Mucosa of descending colon (tissue), 3 donors: Measurements from ENCODE around the gene BID. TPM values are rescaled to one million over a fixed set of nuclear protein-coding genes. Genes with fewer than 3 reads are reported as not detected.

Source experiments
- ATAC-seq: fragments of 200-7000 bp; cut with Tn5 transposase; one replicate; pipeline ENCODE4 v1.9.1; 2020; ENCODE audit warnings: mild to moderate bottlenecking, moderate library complexity
- DNase-seq, 3 donors: peaks; one replicate each; pipeline ENCODE4 v3.0.0-alpha.2; 2020
- H3K36me3 ChIP-seq: fragments of 200-600 bp; one replicate; pipeline ENCODE4 v1.8.0; 2021; ENCODE audit warnings: low read depth, mild to moderate bottlenecking
- H3K4me1 ChIP-seq: fragments of 200-600 bp; one replicate; pipeline ENCODE4 v1.8.0; 2021; ENCODE audit warnings: low read depth, mild to moderate bottlenecking
- H3K4me3 ChIP-seq: fragments of 200-600 bp; one replicate; pipeline ENCODE4 v1.8.0; 2021; ENCODE audit warnings: mild to moderate bottlenecking
- H3K9me3 ChIP-seq: fragments of 200-600 bp; one replicate; pipeline ENCODE4 v1.8.0; 2021; ENCODE audit warnings: mild to moderate bottlenecking
- intact Hi-C, 2 donors: fragments of 100-400 bp; cut with DNase I in 1 of 2; cut with micrococcal nuclease in 1 of 2; formaldehyde crosslinking; loops; one replicate each; pipeline versions ENCODE4 v1.11.0 to v1.11.1; 2022; cut with DNase I, micrococcal nuclease
- total RNA-seq, 3 donors: library from RNA; stranded (reverse); fragmentation: NEBNext Ultra II Directional in 2 of 3; extraction: Animal tissue kit (Norgen Biotek cat#: 25700) in 2 of 3; gene quantifications; one replicate each; pipeline versions ENCODE4 v1.2.1 to v1.2.4, GENCODE V29; 2021 to 2023
- TF ChIP-seq, protein P1 (sequence below): fragments of 200-600 bp; IDR thresholded peaks from one replicate; pipeline ENCODE4 v1.8.0; 2022; ENCODE audit warnings: antibody characterized with exemption, mild to moderate bottlenecking
- donor health status: DM: no; HTN: no; CAD: no; lungs with moderate emphysema.
- donor health status: DM: no; HTN: no; CAD: no.
- donor health status: DM: no; HTN: yes; CAD: no.

BID gene
- total RNA-seq, 3 donors from 2014 or later = 17.9 to 35.0 (median 21.8) TPM

DNA sequence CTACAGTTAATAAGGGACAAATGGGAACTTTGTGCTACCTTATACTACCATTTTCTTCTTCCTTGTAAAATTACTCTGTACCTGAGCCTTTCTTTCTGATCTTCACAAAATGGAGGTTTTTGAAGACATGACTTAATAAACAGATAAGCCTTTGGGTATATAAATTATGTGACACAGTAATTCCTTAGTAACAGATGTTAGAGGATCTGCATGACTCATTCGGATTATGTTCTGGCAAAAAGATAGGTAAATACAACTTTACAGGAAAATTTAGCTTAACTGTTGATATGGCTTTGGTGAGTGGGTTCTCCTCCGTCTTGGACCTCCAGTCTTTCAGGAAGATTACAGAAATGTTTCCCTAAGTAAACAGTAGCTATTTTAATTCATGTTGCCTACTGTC is 61.8 kb downstream of the BID start:
- no peak for ATAC-seq
- no peaks in the 10 kb centered on the region for H3K36me3 ChIP-seq
- no peaks in the 10 kb centered on the region for H3K9me3 ChIP-seq
- intact Hi-C loops = no loop called here
- TF ChIP-seq, protein P1, sequence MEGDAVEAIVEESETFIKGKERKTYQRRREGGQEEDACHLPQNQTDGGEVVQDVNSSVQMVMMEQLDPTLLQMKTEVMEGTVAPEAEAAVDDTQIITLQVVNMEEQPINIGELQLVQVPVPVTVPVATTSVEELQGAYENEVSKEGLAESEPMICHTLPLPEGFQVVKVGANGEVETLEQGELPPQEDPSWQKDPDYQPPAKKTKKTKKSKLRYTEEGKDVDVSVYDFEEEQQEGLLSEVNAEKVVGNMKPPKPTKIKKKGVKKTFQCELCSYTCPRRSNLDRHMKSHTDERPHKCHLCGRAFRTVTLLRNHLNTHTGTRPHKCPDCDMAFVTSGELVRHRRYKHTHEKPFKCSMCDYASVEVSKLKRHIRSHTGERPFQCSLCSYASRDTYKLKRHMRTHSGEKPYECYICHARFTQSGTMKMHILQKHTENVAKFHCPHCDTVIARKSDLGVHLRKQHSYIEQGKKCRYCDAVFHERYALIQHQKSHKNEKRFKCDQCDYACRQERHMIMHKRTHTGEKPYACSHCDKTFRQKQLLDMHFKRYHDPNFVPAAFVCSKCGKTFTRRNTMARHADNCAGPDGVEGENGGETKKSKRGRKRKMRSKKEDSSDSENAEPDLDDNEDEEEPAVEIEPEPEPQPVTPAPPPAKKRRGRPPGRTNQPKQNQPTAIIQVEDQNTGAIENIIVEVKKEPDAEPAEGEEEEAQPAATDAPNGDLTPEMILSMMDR = no peak
- no peak overlapping the region for H3K4me3 ChIP-seq
- no peak for DNase-seq
- no peaks in the 10 kb centered on the region for H3K4me1 ChIP-seq

DNA sequence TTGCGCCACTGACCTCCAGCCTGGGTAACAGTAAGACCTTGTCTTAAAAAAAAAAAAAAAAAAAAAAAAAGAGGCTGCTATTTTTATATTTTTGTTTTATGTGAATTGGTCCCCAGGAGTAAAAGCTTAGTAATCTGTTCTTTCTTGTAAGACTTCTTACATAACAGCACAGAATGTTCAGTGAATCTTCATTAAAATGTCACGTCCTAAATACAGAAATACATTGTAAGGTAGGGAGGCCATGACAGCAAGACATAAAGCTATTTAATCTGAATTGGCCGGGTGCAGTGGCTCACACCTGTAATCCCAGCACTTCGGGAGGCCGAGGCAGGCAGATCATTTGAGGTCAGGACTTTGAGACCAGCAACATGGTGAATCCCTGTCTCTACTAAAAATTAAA is 64.2 kb downstream of the BID start:
- ATAC-seq (no peak), DNase-seq (no peak)
- H3K4me3 ChIP-seq = no peak overlapping the region
- TF ChIP-seq, protein P1 = no peak
- intact Hi-C loops = no loop called here
- H3K4me1 ChIP-seq = peaks cover 7% of the 10 kb centered on the region
- no peaks in the 10 kb centered on the region for H3K9me3 ChIP-seq
- no peaks in the 10 kb centered on the region for H3K36me3 ChIP-seq

DNA sequence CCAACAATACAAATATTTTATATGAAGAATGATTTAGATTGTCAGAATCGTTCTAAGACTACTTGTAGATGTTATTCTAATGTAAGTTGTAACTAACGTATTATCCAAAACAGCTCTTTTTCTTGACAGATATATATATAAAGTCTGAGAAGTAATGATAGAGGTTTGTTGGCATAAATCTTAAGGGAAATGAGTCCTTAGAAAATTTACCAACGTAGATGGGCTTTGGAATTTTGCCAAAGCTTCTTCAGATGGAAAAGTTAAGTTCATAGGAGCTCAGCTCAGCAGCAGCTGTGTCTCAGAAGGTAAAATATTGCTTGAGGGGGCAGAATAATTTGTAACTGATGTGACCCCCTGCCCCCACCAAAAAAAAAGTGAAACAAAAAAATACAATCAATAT is 66.7 kb downstream of the BID start:
- no peak for DNase-seq
- no peak for ATAC-seq
- Histone ChIP-seq H3K9me3 (no peaks in the 10 kb centered on the region), H3K4me3 (no peak overlapping the region), H3K36me3 (no peaks in the 10 kb centered on the region), H3K4me1 (peaks cover 7% of the 10 kb centered on the region)
- TF ChIP-seq, protein P1 = no peak
- intact Hi-C loops = no loop called here

DNA sequence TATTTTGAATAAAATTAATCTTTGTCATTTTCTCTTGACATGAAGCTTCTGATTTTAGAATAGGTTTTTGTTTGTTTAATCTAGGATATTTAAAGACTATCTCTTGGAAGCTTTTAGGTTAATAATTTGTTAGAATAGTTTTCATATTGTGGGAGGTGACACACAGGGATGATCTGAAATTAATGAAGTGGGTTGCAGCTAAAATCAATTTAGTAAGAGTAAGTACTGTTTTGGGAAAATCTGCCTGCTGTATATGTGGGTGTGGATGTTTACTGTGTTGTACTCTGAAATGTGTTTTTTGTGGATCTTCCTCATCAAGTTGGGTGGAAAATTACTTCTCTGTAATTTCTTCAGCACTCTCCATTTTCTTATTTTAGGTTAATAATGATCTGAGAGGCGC is 67.3 kb downstream of the BID start:
- peaks cover 7% of the 10 kb centered on the region for H3K4me1 ChIP-seq
- no peaks in the 10 kb centered on the region for H3K9me3 ChIP-seq
- no peaks in the 10 kb centered on the region for H3K36me3 ChIP-seq
- intact Hi-C loops = no loop called here
- TF ChIP-seq, protein P1 = no peak
- no peak for DNase-seq
- H3K4me3 ChIP-seq = no peak overlapping the region
- ATAC-seq = no peak

DNA sequence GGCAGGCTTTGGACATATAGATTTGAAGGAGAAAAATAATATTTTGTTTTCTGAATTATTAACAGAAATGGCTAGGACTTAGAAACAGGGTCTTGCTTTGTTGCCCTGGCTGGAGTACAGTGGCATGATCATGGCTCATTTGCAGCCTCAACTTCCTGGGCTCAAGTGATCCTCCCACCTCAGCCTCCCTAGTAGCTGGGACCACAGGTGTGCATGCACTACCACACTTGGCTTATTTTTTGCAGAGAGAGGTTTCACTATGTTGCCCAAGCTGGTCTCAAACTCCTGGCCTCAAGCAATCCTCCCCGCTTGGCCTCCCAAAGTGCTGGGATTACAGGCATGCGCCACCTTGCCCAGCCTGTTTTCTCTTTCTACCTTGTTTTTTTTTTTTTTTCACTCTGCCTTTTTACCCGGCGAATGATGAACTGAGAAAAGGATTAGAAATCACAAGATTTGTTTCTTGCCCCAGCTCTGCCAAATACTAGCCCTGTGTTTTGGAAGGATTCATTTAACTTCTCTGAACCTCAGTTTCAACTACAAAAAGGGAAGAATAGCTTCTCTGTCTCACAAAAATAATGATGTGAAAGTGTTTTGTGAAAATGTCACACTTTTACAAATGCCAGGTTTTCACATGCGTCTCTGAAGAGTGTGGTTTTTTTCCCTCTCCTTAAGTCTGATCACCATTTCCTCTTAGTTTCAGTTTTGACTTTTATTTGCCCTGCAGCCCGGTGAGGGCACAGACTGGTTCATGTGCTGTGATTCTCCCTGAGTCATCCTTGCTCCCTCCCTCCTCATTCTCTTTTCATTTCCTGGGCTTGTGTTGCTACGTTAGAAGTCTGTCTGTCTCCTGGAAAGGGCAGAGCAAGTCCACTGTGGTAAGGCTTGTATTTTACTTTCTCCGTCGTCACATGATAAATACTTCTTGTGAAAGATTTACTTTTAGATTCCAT is 68.0 kb downstream of the BID start:
- DNase-seq (peak in 2 of 3 donors; percentile 42 to 54), ATAC-seq (peak; percentile 99)
- TF ChIP-seq, protein P1 = no peak
- Histone ChIP-seq H3K36me3 (no peaks in the 10 kb centered on the region), H3K9me3 (no peaks in the 10 kb centered on the region), H3K4me1 (peaks cover 7% of the 10 kb centered on the region), H3K4me3 (no peak overlapping the region)
- intact Hi-C loops = no loop called here
